Measurements from ENCODE around the gene ZMYM5.
A peak's percentile ranks its signal among the peaks of the same experiment; 100 is the strongest.
"Not testable (repeated sequence)": the region's sequence is repeated elsewhere in the genome, so short reads cannot be mapped to it uniquely, and the experiment has no call there.

Gene ZMYM5

DNA sequence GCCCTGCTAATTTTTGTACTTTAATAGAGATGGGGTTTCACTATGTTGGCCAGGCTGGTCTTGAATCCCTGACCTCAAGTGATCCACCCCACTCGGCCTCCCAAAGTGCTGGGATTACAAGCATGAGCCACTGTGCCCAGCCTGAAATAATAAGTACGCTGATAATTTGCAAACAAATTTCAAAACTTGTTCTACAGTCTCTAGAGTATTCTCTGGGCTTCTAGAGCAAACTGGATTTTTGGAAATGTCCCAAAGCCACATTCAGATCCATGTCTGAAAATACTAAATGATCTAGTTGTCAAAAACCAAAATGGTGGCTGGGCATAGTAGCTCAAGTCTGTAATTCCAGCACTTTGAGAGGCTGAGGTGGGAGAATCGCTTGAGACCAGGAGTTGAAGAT, 40.8 kb downstream of the ZMYM5 start:
- DNase-seq (ENCODE audit: low read depth in 3 of 3, low spot score in 1 of 3), result no peak

- DNase-seq (ENCODE audit: low read depth in 3 of 3, low spot score in 1 of 3), result peak in 1 of 3 donors; percentile 12
These were observed 45.1 kb downstream of the ZMYM5 start for GRCh38 chr13:19818223-19818842.

- no peak for DNase-seq (ENCODE audit: low read depth in 3 of 3, low spot score in 1 of 3)
These were observed 45.8 kb downstream of the ZMYM5 start for GRCh38 chr13:19817510-19818158.

DNA sequence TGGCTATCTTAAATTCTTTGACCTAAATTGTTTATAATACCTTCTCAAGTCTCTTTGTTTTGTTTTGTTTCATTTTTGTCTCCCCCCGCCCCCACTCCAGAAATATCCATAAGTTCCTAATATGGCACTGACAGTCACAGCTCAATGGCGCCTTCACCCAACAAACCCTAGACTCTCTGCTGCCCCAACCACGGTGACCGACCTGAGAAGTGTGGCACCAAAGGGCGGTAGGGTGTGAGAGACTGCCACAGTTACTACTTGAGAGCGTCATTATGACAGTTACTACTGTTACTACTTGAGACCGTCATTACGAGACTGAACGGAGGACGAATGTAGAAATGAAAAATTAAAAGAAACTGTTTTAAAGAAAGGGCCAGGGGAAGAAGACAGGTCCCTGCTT, 46.3 kb downstream of the ZMYM5 start:
- DNase-seq (ENCODE audit: low read depth in 3 of 3, low spot score in 1 of 3), result no peak

DNA sequence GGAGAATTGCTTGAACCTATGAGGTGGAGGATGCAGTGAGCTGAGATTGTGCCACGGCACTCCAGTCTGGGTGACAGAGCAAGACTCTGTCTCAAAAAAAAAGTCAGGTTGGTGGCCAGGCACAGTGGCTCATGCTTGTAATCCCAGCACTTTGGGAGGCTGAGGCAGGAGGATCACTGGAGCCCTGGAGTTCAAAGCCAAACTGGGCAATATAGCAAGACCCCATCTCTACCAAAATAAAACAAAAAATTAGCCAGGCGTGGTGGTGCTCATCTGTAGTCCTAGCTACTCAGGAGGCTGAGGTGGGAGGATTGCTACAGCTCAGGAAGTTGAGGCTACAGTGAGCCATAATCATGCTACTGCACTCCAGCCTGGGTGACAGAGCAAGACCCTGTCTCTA, 47.6 kb downstream of the ZMYM5 start:
- DNase-seq (ENCODE audit: low read depth in 3 of 3, low spot score in 1 of 3), result not testable (repeated sequence)

- DNase-seq (ENCODE audit: low read depth in 3 of 3, low spot score in 1 of 3), result no peak
These were observed 52.2 kb downstream of the ZMYM5 start for GRCh38 chr13:19810996-19811881.

DNA sequence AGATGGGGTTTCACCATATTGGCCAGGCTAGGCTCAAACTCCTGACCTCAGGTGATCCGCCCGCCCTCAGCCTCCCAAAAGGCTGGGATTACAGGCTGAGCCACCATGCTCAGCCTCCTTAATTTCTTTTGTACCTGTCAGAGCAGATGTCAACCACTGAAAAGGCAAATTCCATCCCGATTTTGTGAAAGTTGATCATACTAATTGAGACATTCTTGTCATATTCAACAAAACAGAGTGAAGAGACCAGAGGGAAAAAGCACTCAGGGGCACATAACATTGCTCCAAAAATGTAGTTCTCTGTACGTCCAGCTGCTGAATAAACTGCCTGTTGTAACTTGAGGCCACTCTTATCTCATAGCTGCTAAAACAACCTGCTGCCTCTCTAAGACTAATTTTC, 53.3 kb downstream of the ZMYM5 start:
- DNase-seq (ENCODE audit: low read depth in 3 of 3, low spot score in 1 of 3), result no peak

- no peak for DNase-seq (ENCODE audit: low read depth in 3 of 3, low spot score in 1 of 3)
These were observed 57.7 kb downstream of the ZMYM5 start for GRCh38 chr13:19805765-19806164.

DNA sequence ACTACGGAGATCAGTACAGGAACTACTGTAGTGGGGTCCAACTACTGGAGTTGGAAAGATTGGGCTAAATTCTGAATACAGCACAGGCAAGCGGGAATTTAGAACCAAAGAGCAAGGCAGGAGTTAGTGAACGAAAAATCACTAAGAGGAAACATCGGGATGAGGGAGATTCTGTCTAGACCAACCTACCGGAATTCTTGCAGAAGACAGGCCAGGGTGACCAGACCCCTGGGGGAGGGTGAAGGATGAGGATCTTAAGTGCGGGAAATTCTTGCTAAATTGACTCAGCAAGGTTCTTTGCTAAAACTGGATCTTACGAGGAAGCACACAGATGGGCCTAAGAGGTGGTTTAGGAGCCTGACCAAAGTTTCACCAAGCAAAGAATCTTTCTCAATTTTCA, 67.5 kb downstream of the ZMYM5 start:
- no peak for DNase-seq (ENCODE audit: low read depth in 3 of 3, low spot score in 1 of 3)

- DNase-seq (ENCODE audit: low read depth in 3 of 3, low spot score in 1 of 3), result no peak
These were observed 68.8 kb downstream of the ZMYM5 start for GRCh38 chr13:19794631-19795030.

DNA sequence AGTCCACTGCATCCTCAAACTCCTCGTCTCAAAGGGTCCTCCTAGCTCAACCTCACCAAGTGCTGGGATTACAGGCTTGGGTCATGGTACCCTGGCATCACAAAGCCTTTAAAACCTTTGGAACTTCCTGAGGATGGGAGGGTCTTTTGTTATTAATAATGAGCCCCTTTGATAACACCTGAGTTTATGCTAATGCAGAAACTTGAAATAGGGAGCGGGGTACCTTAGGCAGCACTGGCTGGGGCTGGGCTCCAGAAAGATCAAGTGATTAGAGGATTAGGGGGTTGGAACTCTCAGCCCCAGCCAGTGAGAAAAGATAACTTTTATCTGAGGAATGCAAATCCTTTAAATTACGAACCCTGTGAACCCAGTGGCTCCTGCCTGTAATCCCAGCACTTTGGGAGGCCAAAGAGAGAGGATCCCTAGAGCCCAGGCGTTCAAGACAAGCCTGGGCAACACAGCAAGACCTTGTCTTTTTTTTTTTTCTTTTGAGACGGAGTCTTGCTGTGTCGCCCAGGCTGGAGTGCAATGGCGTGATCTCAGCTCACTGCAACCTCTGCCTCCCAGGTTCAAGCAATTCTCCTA, 71.4 kb downstream of the ZMYM5 start:
- no peak for DNase-seq (ENCODE audit: low read depth in 3 of 3, low spot score in 1 of 3)

DNA sequence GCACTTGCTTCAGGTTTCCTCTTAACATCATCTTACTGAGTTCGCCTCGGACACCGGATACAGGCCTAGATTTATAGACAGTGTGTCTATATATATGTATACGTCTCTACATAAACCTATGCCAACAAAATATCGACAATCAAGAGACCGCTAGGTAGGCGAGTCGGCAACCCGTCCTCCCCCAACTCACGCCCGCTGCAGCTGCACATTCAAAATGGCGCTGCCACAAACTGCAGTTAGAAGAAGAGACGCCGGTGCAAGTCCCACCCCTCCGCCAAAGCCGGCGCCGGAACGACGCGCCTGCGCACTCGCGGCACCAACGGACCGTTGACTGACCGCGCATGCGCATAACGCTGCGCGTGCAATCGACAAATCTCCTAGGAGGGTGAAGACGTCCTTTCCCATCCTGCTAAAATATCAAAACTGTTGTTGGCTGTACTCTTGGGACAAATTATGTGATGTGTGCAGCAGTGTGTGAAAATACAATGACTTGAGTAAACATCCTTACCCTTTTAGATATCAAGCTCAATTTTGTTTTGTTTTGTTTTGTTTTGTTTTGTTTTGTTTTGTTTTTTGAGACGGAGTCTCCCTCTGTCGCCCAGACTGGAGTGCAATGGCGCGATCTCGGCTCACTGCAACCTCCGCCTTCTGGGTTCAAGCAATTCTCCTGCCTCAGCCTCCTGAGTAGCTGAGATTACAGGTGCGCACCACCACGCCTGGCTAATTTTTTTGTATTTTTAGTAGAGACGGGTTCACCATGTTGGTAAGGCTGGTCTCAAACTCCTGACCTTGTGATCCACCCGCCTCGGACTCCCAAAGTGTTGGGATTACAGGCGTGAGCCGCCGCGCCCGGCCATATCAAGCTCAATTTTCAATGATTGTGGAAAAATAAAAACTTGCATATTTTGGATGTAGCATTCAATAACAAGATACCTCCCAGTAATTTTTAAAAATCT, 80.4 kb downstream of the ZMYM5 start, which contains the start of gene PSPC1:
TSS of gene PSPC1 (minus strand) at position 219 of the 956 bp plus-strand sequence. CDS start at position 31, 188 bp downstream.
- peak; percentile 90 to 94 (median 92) for DNase-seq (ENCODE audit: low read depth in 3 of 3, low spot score in 1 of 3)

DNA sequence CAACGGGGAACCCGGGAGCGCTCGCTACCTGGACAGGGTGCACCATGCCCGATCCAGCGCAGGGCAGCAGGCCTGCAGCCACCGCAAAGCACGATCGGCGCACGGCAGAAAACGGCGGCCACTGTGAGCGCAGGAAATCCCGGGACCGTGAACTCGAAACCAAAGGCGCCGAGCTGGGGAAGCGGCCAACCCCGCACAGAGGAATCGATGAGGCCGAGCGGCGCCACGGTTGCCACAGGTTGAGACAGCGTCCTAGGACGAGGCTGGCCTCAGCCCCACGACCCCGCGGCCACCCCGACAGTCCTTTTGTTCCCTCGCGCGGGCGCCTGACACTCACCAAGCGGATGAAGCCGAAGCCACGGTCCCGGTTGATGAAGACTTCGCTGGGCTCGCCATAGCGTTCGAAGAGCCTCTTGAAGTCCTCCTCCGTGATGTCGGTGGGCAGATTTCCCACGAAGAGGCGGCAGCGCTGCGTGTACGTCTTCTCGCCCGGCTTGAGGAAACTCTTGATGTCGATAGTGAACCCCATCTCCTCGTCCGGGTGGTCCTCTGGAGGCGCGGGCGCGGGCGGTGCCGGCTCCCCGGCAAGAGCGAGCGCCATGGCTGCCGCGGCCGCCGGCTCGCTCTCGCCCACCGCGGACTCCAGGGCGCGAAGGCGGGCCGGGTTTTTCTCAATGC, 81.3 kb downstream of the ZMYM5 start:
- DNase-seq (ENCODE audit: low read depth in 3 of 3, low spot score in 1 of 3), result peak in 2 of 3 donors; percentile 13 to 32

DNA sequence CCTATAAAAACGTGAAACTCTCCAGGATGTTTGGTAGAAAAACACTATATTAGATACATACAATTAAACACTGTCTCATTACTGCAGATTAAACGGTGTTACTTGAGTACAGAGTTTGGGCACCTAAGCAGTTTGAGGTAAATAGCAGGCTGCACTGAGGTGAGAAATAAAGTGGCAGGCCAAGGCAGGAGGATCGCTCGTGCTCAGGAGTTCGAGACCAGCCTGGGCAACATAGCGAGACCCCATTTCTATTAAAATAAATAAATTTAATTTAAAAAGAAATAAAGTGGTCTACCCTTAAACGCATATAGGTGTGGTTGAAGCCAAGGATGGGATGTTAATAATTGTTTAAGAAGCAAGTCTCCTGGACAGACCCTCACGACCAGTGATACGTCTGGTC, 81.9 kb downstream of the ZMYM5 start:
- DNase-seq (ENCODE audit: low read depth in 3 of 3, low spot score in 1 of 3), result no peak

DNA sequence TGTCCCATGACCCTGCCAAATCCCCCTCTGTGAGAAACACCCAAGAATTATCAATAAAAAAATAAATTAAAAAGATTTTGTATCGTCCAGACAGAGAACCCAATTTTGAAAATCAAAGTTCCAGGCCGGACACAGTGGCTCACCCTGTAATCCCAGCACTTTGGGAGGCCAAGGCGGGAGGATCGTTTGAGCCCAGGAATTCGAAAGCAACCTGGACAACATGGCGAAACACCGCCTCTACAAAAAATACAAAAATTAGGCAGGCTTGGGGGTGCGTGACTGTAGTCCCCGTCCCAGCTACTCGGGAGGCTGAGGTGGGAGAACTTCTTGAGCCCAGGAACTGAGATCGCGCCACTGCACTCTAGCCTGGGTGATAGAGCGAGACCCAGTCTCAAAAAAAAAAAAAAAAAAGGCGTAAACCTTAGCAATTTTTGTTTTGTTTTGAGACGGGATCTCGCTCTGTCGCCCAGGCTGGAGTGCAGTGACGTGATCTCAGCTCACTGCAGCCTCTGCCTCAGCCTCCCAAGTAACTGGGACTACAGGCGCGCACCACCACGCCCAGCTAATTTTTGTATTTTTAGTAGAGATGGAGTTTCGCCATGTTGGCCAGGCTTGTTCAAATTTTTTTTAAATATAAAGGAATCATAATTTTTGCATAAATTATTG, 82.6 kb downstream of the ZMYM5 start:
- DNase-seq (ENCODE audit: low read depth in 3 of 3, low spot score in 1 of 3), result not testable (repeated sequence)
